Caki2 (cell line): Measurements from ENCODE around the gene FETUB. TPM values are rescaled to one million over a fixed set of nuclear protein-coding genes. Genes with fewer than 3 reads are reported as not detected.

Experiments used
- DNase-seq: peaks from one replicate; pipeline ENCODE4 v3.0.0-alpha.2; 2015; ENCODE audit warnings: low read depth
- in situ Hi-C: cut with HindIII; loops from 2 replicates; pipeline ENCODE4 v1.10.0; 2016; ENCODE audit warnings: low sequenced_read_pairs, low pct_unique_long_range_greater_than_20kb, mixed read lengths
- total RNA-seq: library from RNA; depleted of rRNA; stranded (reverse); fragments of >200 nt; shearing (Covaris generic); gene quantifications from 2 replicates; pipeline ENCODE4 v1.2.3, GENCODE V29; 2014; ENCODE audit warnings: low replicate concordance; rRNA removed

FETUB gene
- total RNA-seq, result not detected in 2 replicates

- in situ Hi-C loops, result no loop called here
- DNase-seq, result no peak
Observed at GRCh38 chr3:186639778-186640472, at the start of gene FETUB. FETUB (plus strand) TSS chr3:186640399; CDS start chr3:186640461, 62 bp downstream.

- in situ Hi-C loops, result no loop called here
- no peak for DNase-seq
Observed at GRCh38 chr3:186590580-186591295, 49.5 kb upstream of the FETUB start.

GRCh38 chr3:186592682-186593081, 47.5 kb upstream of the FETUB start:
- DNase-seq, result no peak
- in situ Hi-C loops, result no loop called here

DNA sequence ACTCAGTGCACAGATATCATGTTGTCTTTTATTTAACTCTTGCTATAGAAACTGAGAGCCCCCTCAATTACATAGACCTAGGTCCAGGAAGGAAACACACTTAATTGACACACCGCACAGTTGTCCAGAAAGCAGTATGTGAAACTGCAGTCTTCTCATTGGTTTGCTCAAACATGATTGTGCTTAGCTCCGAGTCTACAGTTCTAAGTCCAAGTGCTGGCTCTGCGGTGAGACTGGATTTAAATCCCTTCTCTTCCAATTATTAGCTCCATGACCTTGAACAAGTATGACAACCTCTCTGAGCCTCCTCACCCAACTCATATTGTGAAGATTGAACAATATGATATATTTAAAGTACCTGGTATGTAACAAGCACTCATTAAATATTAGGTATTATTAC, 46.3 kb upstream of the FETUB start:
- in situ Hi-C loops, result no loop called here

DNA sequence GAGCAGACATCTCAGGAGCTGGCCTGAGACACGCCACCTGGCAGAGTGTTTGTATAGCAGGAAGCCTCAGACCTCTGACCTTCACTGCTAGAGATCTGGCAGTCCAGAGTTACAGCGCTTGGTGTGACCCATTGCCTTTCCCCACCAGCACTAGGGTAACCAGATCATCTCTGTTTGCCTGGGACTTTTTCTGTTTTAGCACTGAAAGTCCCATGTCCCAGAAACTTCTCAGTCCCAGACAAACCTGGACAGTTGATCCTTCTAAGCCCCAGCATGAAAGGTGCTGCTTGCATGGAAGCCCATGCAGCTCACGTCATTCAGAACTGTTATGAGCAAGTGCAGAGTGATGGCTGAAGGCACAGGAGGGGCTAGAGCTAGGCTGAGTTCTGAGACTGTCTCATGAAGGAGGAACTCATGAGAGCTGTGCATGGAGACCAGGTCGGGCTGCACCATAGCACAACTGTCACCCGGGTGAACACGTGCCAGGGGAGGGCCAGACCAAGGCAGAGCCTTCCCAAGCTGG, 45.5 kb upstream of the FETUB start:
- in situ Hi-C loops, result no loop called here
- no peak for DNase-seq

More for the DNA sequence above, 46.3 kb upstream of the FETUB start:
- no peak for DNase-seq

GRCh38 chr3:186596568-186597287, 43.5 kb upstream of the FETUB start:
- peak; percentile 14 for DNase-seq
- in situ Hi-C loops, result no loop called here

DNA sequence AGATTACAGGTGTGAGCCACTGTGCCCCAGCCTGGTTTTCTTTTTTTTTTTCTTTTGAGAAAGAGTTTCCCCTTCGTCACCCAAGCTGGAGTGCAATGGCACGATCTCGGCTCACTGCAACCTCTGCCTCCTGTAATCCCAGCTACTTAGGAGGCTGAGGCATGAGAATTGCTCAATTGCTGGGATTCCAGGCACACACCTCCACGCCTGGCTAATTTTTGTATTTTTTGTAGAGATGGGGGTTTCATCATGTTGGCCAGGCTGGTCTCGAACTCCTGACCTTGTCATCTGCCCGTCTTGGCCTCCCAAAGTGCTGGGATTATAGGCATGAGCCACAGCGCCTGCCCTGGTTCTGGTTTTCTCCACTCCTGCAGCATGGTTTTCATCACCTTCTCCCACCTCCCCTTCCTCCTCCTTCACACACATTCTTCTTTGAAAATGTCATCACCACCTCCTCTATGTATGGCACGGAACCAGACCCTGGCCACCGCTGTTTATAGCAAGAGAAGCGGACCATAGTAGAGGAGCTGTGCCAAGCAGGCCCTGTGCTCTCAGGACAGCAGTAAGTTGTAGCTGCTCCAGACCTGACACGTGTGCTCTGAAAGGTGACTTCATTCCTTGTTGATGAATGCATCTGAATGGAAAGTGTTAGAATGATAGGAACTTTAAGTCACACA, 42.0 kb upstream of the FETUB start:
- peak; percentile 93 for DNase-seq
- in situ Hi-C loops, result no loop called here

GRCh38 chr3:186598794-186599141, 41.4 kb upstream of the FETUB start:
- in situ Hi-C loops, result no loop called here
- DNase-seq, result peak; percentile 52

DNA sequence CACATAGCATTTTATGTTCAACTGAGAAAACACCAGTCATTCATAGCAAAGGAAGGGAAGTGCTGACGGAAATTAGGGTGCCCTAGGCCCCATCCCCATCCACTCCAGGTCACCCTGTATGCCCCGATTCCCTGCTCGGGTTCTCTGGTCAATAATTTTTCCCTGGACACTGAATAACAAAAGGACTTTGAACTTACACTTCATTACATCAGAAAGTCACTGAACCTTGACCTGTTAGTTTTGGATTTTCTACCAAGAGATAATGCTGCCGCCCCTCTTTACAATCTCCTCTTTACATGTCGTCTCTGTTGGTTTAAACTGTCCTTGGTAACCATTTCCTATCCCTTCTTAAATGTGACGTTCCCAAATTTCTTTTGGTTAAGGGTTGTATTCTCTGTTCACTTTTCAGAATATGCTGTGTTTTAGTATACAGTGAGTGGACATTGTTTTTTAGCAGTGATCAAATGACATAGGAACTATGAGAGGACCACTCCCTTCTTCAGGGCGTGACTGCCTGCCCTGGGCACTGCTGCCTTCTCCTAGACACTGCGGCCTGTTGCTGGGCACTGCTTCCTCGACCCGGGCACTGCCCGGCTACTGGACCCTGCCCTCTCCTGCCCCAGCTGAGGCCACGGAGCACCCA, 40.9 kb upstream of the FETUB start:
- in situ Hi-C loops, result no loop called here
- peak; percentile 63 for DNase-seq

DNA sequence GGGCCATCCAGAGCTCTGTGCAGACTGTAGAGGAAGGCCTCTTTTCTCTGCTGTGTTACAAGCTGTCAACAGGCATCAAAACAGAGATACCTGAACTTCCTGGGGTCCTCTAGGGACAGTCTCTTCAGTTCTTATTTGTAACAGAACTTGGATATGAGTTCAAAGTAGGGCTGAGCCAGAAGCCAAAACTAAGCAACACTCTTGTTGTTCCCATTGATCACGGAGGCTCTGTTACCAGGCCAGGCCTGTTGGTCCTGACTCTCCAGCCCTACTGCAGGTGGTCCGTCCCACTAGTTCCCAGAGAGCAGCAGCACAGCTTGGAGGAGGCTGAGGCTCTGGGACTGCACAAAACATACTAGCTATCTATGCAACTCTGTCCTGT, 40.4 kb upstream of the FETUB start:
- no peak for DNase-seq
- in situ Hi-C loops, result no loop called here

GRCh38 chr3:186600896-186601295, 39.3 kb upstream of the FETUB start:
- DNase-seq, result no peak
- in situ Hi-C loops, result no loop called here

DNA sequence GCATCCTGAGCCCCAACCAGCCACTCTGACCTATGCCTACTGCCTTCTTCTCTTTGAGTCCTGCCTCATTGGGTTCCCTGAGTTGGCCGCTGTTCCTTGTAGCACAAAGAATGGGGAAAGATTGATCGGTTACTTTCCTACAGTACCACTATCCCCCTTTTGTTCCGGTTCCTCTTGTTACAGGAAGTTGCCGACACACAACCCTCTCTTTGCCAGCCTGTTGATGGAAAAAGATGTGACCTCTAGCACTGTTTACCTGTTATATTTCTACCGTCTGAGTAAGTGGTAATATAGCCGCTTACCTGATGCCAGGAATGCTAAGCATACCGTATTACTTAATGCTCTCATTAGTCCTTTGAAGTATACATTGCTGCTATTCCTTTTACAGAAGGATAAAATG, 37.0 kb upstream of the FETUB start:
- no peak for DNase-seq
- in situ Hi-C loops, result no loop called here

GRCh38 chr3:186605078-186605477, 35.1 kb upstream of the FETUB start:
- in situ Hi-C loops, result no loop called here
- no peak for DNase-seq

DNA sequence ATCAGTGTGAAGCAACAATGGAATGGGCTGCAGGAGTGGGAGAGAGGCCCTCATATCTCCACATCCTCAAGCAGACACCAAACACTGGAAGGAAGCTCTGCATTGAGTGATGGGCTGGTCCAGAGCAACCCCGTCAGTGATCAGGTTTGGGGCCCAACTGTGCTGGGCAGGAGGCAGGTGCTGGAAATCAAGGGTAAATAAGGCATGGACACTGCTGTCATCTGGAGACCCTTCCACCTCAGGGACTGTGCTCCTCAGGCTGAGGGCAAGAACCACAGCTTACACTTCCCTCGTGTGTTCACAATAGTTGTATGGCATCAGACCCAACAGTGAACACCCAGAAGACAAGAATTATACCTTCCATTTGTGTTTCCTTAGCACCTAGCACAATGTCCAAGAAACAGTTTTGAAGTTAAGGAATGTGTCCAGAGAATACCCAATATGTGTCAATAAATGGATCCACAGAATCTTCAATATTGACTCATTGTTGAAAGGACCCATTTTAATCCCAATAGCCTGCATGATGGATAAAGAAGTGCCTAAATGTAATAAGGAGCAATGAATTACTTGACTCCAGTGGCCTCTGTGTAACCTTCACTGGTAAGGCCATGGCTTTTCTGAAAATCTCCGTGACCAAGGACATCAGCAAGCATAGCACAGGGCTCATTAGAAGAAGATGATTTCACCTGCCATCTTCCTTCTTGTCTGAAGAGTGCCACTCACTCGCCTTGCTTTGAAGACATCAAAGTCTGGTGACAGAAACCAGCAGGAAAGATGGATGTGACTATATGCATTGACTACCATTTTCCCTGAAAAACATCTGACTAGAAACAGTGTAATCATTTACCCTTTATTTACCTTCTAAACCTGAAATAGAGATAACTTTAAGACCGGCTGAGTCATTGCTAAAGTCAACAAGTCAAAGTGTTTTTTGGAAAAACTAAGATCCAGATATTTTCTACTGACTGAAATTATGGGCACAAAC, 34.3 kb upstream of the FETUB start:
- in situ Hi-C loops, result no loop called here
- DNase-seq, result peak; percentile 50

DNA sequence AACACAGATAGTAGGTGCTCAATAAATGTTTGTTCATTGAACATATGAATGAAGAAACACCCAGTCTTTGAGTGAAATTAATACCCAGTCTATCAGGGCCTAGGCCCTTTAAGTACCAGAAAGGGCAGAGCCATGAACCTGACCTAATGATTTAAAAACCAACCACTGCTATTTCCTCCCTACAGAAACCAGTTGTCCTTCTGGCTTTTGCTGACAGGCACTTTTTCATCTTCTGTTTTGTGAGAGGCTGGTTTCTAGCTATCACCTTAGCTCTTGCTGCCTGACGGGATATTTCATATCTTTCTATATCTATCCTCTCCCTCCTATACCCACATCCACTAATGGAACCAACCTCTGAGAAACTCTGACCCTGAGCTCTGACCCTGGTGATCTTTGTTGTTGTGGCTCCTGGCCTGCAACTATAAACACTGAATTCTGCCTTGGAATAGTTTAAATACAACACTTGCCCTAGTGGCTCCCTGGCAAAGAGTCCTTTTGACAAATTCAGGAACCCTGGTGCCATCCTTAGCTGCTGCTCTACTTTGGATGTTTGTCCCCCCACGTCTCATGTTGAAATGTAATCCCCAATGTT, 31.5 kb upstream of the FETUB start:
- DNase-seq, result no peak
- in situ Hi-C loops, result no loop called here

DNA sequence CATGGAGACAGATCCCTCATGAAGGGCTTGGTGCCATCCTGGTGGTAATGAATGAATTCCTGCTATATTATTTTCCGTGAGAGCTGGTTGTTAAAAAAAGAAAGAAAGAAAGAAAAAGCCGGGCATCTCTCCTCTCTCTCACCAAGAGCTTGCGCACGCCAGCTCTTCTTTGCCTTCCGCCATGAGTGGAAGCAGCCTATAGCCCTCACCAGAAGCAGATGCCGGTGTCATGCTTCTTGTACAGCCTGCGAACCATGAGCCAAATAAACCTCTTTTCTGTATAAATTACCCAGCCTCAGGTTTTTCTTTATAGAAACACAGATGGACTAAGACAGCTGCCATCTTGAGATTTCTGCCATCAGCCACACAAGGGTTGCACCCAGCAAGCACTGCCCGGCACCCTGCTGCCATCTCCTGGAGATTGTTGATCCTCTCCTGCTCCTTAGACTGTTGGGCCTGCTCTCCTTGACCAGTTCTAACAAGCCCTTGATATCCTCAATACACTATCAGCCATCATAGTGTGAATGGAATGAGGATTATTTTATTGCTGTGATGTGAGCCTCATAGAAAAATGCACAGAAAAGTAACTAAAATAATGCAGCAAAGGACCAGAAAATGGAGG, 30.8 kb upstream of the FETUB start:
- peak; percentile 23 for DNase-seq
- in situ Hi-C loops, result no loop called here
